Measurements from ENCODE around the gene TYROBP.

DNA sequence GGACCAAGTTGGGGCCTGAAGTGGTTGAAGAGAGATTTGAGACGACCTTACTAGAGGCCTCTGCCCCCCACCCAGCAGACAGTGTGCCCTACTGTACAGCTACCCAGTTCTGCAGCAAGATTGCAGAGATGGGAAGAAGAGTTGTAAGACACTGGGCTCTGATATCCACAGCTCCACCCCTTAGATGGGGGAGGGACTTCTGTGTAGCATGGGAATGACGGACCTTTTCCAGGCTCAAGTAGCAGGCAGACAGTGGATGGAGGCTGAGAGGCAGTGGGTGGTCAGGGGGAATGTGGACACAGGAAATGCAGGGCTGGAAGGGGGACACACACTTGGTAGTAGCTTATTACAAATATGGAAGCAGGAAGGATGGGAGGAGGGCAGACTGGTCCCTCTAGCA lies 41.0 kb upstream of the TYROBP start:
- TF ChIP-seq, protein P1, sequence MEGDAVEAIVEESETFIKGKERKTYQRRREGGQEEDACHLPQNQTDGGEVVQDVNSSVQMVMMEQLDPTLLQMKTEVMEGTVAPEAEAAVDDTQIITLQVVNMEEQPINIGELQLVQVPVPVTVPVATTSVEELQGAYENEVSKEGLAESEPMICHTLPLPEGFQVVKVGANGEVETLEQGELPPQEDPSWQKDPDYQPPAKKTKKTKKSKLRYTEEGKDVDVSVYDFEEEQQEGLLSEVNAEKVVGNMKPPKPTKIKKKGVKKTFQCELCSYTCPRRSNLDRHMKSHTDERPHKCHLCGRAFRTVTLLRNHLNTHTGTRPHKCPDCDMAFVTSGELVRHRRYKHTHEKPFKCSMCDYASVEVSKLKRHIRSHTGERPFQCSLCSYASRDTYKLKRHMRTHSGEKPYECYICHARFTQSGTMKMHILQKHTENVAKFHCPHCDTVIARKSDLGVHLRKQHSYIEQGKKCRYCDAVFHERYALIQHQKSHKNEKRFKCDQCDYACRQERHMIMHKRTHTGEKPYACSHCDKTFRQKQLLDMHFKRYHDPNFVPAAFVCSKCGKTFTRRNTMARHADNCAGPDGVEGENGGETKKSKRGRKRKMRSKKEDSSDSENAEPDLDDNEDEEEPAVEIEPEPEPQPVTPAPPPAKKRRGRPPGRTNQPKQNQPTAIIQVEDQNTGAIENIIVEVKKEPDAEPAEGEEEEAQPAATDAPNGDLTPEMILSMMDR (conservative IDR thresholded peaks at IDR 0.05; ENCODE audit: low read depth, low read length): no peak
- TF ChIP-seq POLR2A (IDR thresholded peaks at IDR 0.05; ENCODE audit: low read depth, low read length): no peak
- no peak for TF ChIP-seq MAFK (IDR thresholded peaks at IDR 0.05; ENCODE audit: low read depth, low read length)
- no peak for TF ChIP-seq RCOR1 (IDR thresholded peaks at IDR 0.05; ENCODE audit: insufficient replicate concordance, low read length)
- TF ChIP-seq, protein P2, sequence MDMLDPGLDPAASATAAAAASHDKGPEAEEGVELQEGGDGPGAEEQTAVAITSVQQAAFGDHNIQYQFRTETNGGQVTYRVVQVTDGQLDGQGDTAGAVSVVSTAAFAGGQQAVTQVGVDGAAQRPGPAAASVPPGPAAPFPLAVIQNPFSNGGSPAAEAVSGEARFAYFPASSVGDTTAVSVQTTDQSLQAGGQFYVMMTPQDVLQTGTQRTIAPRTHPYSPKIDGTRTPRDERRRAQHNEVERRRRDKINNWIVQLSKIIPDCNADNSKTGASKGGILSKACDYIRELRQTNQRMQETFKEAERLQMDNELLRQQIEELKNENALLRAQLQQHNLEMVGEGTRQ (IDR thresholded peaks at IDR 0.05; ENCODE audit: low read depth, low read length): no peak
- TF ChIP-seq BHLHE40 (IDR thresholded peaks at IDR 0.05; ENCODE audit: low read depth, low read length): no peak
- TF ChIP-seq NFE2L2 (IDR thresholded peaks at IDR 0.05; ENCODE audit: low read depth, low read length): no peak
